Lung (tissue), 12 donors: ENCODE results near the gene ADPRHL1. TPM values are rescaled to one million over a fixed set of nuclear protein-coding genes. Genes with fewer than 3 reads are reported as not detected.

ENCODE experiments used
- ATAC-seq: fragments of 200-7000 bp; cut with Tn5 transposase; one replicate; pipeline ENCODE4 v1.9.1; 2020; ENCODE audit warnings: moderate number of reproducible peaks; ENCODE audit not compliant: insufficient read depth, low FRiP score
- DNase-seq, 3 donors: peaks; one replicate each; pipeline ENCODE4 v3.0.0-alpha.2; 2013 to 2017
- H3K27ac ChIP-seq, 2 donors: one replicate each; pipeline ENCODE4 v1.5.1; 2013; ENCODE audit warnings: mild to moderate bottlenecking in 2 of 2, moderate library complexity in 2 of 2, control low read depth in 1 of 2, inconsistent platforms in 1 of 2, low read depth in 1 of 2, low read length in 1 of 2
- H3K27me3 ChIP-seq, 3 donors: one replicate each; pipeline ENCODE4 v1.5.1; 2013; ENCODE audit warnings: low read length in 2 of 3; ENCODE audit not compliant: control insufficient read depth in 3 of 3, insufficient read depth in 3 of 3
- H3K36me3 ChIP-seq, 4 donors: one replicate each; pipeline ENCODE4 v1.5.1; 2013; ENCODE audit warnings: low read length in 4 of 4, mild to moderate bottlenecking in 1 of 4, moderate library complexity in 1 of 4; ENCODE audit not compliant: control insufficient read depth in 4 of 4, insufficient read depth in 4 of 4
- H3K4me1 ChIP-seq, 5 donors: one replicate each; pipeline ENCODE4 v1.5.1; 2013; ENCODE audit warnings: low read length in 5 of 5, mild to moderate bottlenecking in 2 of 5, moderate library complexity in 1 of 5; ENCODE audit not compliant: control insufficient read depth in 5 of 5, insufficient read depth in 5 of 5
- H3K4me3 ChIP-seq: one replicate; pipeline ENCODE4 v1.5.1; 2013; ENCODE audit warnings: mild to moderate bottlenecking, control low read depth, moderate library complexity
- H3K9ac ChIP-seq, 2 donors: one replicate each; pipeline ENCODE4 v1.5.1; 2013; ENCODE audit warnings: low read length in 2 of 2, control low read depth in 1 of 2; ENCODE audit not compliant: insufficient read depth in 1 of 2
- H3K9me3 ChIP-seq, 4 donors: one replicate each; pipeline ENCODE4 v1.5.1; 2013; ENCODE audit warnings: low read length in 3 of 4, mild to moderate bottlenecking in 1 of 4, moderate library complexity in 1 of 4; ENCODE audit not compliant: control insufficient read depth in 4 of 4, insufficient read depth in 3 of 4
- WGBS, 2 donors: extraction: QIAGEN DNeasy Blood & Tissue Kit; methylation state at CpG; one replicate each; pipeline ENCODE4 v1.1.7; 2013; 5-methylcytosine and 5-hydroxymethylcytosine counted together
- polyA plus RNA-seq, 2 donors: library from polyadenylated mRNA; stranded (reverse); fragments of 200-250 nt; gene quantifications; one replicate each; pipeline ENCODE4 v1.2.1, GENCODE V29; 2013
- total RNA-seq, 2 donors: library from RNA; depleted of rRNA in 1 of 2; stranded (reverse); fragments of >200 nt in 1 of 2; gene quantifications; one replicate each; pipeline ENCODE4 v1.2.1, GENCODE V29; 2014 to 2021
- TF ChIP-seq, protein P1 (sequence below): IDR thresholded peaks from 2 replicates; pipeline ENCODE4 v1.5.1; 2012; ENCODE audit warnings: mild to moderate bottlenecking; ENCODE audit errors: control extremely low read depth, extremely low read depth
- donor health status: control.
- donor health status: control.
- donor health status: Bipolar disorder and iron deficiency.
- donor health status: healthy.
- donor health status: DM: yes; HTN: yes; CAD: no.

Gene ADPRHL1
- total and polyA plus RNA-seq, 4 donors, result 0.83 to 4.9 (median 1.3) TPM

DNA sequence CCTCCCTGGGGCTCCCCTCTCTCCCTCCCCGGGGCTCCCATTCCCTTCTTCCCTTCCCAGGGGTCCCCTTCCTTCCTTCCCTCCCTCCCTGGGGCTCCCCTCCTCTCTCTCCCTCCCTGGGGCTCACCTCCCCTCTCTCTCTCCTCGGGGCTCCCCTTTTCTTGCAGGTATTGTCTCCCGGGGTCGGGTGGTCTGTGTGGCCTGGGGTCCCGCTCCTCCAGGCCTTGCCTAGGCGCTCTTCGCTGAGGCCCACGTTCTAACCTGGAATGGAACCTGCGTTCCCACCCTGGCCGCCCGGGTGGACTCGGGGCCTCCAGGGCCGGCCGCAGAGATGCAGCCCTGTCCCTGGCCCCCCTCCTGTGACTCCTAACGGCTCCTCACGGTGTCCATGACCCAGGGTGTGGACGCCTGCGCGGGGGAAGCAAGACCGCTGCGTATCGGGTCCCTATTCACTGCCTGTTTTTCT, 38.2 kb upstream of the ADPRHL1 start:
- Histone ChIP-seq H3K4me3 (peak overlapping the region; percentile 83), H3K9me3 (no peaks in the 10 kb centered on the region), H3K27me3 (no peaks in the 10 kb centered on the region), H3K27ac (peak overlapping the region; percentile 81 to 96), H3K9ac (peak overlapping the region; percentile 49 to 55), H3K36me3 (peaks cover 5 to 11% (median 7%) of the 10 kb centered on the region in 4 donors), H3K4me1 (peaks cover 9 to 37% (median 18%) of the 10 kb centered on the region in 5 donors)
- WGBS, 2 donors, result 4 to 8% methylated on average over 21 to 22 of the region's 22 CpGs
- ATAC-seq, result no peak
- TF ChIP-seq, protein P1, sequence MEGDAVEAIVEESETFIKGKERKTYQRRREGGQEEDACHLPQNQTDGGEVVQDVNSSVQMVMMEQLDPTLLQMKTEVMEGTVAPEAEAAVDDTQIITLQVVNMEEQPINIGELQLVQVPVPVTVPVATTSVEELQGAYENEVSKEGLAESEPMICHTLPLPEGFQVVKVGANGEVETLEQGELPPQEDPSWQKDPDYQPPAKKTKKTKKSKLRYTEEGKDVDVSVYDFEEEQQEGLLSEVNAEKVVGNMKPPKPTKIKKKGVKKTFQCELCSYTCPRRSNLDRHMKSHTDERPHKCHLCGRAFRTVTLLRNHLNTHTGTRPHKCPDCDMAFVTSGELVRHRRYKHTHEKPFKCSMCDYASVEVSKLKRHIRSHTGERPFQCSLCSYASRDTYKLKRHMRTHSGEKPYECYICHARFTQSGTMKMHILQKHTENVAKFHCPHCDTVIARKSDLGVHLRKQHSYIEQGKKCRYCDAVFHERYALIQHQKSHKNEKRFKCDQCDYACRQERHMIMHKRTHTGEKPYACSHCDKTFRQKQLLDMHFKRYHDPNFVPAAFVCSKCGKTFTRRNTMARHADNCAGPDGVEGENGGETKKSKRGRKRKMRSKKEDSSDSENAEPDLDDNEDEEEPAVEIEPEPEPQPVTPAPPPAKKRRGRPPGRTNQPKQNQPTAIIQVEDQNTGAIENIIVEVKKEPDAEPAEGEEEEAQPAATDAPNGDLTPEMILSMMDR, result no peak
- DNase-seq, result peak; percentile 20 to 39 (median 26)

DNA sequence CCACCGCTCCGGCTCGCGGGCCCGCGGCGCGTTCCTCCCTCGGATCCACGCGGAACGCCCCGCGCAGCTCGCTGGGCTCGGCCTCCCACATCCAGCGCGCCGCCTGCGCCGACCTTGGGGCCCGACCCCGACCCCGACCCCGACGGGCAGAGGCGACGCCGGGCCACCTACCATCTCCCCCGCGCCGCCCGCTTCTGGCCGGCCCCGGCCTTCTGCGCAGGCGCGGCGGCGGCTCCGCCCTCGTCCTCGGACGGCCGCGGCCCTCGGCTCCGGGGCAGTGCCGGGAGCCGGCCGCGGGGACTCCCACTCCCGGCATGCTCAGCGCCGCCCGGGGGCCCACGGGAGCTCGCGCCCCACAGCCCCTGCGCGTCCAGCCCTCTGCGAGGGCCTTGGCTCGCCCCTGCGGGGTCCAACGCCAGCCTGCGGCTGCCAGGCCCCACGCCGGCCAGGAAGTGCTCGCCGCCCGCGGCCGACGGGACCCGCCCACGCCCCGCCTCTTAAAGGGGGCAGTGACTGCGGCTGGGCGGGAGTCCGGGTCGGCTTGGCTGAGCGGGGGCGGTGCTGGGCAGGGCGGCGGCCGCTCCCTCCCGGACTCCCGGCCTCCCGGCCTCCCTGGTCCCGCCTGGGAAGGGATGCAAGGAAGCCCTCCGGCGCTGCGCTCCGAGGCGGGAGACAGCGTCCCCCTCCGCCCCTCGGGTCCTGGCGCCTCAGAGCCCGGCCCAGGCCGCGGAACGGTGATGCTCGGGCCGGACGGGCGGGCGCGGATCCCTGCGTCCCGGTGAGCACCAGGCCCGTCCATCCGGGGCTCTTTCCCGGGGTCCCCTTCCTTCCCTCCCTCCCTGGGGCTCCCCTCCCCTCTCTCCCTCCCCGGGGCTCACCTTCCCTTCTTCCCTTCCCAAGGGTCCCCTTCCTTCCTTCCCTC, 37.5 kb upstream of the ADPRHL1 start, which contains the start of gene DCUN1D2:
DCUN1D2 (minus strand) TSS at position 216 of the 922 bp plus-strand sequence; CDS start at position 174, 42 bp downstream.
- WGBS, 2 donors, result 0% methylated on average over 73 to 115 of the region's 115 CpGs

DNA sequence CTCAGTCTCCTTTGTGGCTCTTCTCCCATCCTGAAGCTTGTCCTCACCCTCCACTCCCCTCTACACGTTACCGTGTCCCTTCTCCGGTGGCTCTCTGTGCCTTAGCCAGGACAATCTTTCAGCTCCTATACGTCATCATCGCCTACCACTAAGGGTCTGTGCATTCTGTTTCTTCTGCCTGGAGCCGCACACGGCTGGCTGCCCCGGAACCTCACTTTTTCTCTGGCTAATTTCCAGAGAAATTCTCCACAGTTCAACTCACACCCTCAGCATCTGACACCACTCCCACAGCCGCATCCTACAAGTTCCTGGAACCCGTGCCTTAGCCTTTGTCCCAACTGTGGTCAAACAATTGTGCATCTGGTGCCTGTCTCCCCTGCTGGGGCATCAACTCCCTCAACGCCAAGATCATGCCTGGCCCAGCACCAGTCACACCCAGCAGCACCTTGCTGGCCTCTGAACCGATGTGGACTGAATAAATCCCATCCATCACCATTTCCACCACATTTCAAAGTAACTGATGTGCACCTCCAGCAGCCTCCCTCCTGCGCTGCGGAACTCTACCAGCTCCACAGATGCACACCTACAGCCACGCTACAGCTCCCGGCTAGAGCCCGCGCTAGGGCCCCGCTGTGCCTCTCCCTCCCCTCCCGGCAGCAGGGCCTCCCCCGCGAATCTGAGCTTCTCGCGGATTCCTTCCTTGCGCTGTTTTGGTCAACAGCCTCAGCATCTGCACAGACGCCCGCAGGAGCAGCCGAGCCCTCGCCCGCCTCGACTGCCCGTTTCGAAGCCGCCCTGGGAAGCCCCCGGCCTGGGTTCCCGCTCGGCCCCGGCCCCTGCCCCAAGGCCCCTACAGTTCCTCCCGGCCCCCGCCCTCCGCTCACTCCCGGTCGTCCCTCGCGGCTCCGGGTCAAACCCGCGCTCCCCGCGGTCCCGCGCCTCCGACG, 36.5 kb upstream of the ADPRHL1 start:
- Histone ChIP-seq H3K9ac (peak overlapping the region; percentile 16 to 43), H3K27me3 (no peaks in the 10 kb centered on the region), H3K4me1 (peaks cover 9 to 28% (median 14%) of the 10 kb centered on the region in 5 donors), H3K36me3 (peaks cover 0 to 5% (median under 1%) of the 10 kb centered on the region in 4 donors), H3K27ac (peak overlapping the region; percentile 81 to 96), H3K4me3 (peak overlapping the region; percentile 83), H3K9me3 (no peaks in the 10 kb centered on the region)
- TF ChIP-seq, protein P1, result no peak
- WGBS, 2 donors, result 5 to 8% methylated on average over 48 to 54 of the region's 54 CpGs
- peak; percentile 49 to 54 (median 51) for DNase-seq
- ATAC-seq, result peak; percentile 3

More for the DNA sequence above, 37.5 kb upstream of the ADPRHL1 start, which contains the start of gene DCUN1D2:
- DNase-seq (peak; percentile 95 to 98 (median 96)), ATAC-seq (peak; percentile 93)
- Histone ChIP-seq H3K4me3 (peak within 1 kb of the TSS; percentile 83), H3K27ac (peak within 1 kb of the TSS; percentile 81 to 96), H3K9me3 (no peaks in the 10 kb centered on the region), H3K27me3 (no peaks in the 10 kb centered on the region), H3K9ac (peak within 1 kb of the TSS; percentile 49 to 55), H3K36me3 (peaks cover 1 to 6% (median 3%) of the 10 kb centered on the region in 4 donors), H3K4me1 (peaks cover 9 to 34% (median 16%) of the 10 kb centered on the region in 5 donors)
- TF ChIP-seq, protein P1, result no peak
